Measurements from ENCODE around the gene SBNO1.
"Not testable (repeated sequence)": the region's sequence is repeated elsewhere in the genome, so short reads cannot be mapped to it uniquely, and the experiment has no call there.

SBNO1 gene

DNA sequence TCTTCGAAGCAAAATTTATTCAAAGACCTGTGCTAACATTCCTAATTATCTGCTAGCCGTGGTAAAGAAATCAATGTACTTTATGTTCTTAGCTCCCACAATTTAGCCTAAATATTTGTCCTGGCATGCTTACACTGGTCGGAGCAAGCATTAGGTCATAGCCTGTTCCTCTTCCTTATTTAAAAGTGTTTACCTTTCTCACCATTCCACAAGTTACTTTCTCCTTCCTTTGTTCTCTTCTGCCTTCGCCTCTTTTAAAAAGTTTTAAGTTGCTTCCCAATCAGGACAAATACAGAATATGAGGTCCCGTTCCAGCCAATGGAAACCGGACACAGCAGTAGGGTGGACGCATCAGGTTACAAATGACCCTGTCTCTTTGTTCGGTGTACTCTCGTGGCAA, 104.6 kb downstream of the SBNO1 start:
- H3K27ac ChIP-seq, result peak overlapping the region; percentile 52; the same call in 1 of the 2 replicates
- TF ChIP-seq, protein P1, sequence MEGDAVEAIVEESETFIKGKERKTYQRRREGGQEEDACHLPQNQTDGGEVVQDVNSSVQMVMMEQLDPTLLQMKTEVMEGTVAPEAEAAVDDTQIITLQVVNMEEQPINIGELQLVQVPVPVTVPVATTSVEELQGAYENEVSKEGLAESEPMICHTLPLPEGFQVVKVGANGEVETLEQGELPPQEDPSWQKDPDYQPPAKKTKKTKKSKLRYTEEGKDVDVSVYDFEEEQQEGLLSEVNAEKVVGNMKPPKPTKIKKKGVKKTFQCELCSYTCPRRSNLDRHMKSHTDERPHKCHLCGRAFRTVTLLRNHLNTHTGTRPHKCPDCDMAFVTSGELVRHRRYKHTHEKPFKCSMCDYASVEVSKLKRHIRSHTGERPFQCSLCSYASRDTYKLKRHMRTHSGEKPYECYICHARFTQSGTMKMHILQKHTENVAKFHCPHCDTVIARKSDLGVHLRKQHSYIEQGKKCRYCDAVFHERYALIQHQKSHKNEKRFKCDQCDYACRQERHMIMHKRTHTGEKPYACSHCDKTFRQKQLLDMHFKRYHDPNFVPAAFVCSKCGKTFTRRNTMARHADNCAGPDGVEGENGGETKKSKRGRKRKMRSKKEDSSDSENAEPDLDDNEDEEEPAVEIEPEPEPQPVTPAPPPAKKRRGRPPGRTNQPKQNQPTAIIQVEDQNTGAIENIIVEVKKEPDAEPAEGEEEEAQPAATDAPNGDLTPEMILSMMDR (conservative IDR thresholded peaks at IDR 0.05), result no peak
- no peak for TF ChIP-seq ZFX (IDR thresholded peaks at IDR 0.05)

DNA sequence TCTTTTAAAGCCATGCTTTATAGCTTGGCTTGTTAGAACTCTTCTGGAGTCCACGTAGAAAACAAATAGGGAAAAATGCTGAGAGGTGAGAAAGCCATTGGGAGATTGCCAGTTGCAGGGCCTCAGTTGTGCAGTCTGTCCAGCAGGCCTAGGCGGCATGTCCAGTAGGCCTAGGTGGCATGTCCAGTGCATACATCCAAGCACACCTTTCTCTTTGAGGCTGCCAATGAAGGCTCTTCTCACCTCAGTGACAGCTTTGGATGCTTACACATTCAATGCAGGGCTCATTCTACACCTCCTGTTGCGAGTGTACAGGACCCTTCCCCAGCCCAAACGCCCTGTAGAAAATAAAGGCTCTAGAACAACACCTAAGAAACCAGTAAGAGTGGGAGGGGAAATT, 106.1 kb downstream of the SBNO1 start:
- H3K27ac ChIP-seq, result peak overlapping the region; percentile 77
- TF ChIP-seq, protein P1 (conservative IDR thresholded peaks at IDR 0.05), result no peak
- TF ChIP-seq ZFX (IDR thresholded peaks at IDR 0.05), result no peak

DNA sequence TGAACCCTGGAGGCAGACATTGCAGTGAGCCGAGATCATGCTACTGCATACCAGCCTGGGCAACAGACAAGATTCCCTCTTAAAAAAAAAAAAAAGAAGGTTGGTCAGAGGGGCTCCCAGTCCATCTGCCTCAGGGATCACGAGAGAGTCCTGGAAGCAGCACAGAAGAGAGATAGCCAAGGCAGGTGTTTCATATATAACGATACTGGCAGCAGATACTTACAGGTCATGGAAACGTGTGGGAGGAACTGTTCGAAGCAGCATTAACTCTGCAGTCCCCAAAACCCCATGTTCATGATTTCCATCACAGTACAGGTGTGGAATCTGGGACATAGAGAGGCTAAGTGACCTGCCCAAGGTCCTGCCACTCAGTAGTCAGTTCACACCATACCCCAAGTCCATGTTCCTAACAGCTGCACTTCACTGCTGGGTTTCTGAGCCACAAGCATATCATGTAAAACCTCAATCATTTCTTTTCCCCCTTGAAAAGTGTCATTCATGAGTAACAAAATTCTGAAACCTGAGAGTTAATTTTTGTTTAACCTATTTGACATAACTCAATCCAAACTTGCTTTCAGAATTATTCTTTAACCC, 109.7 kb downstream of the SBNO1 start:
- H3K27ac ChIP-seq, result no peak overlapping the region
- no peak for TF ChIP-seq ZFX (IDR thresholded peaks at IDR 0.05)
- TF ChIP-seq, protein P1 (conservative IDR thresholded peaks at IDR 0.05), result no peak

DNA sequence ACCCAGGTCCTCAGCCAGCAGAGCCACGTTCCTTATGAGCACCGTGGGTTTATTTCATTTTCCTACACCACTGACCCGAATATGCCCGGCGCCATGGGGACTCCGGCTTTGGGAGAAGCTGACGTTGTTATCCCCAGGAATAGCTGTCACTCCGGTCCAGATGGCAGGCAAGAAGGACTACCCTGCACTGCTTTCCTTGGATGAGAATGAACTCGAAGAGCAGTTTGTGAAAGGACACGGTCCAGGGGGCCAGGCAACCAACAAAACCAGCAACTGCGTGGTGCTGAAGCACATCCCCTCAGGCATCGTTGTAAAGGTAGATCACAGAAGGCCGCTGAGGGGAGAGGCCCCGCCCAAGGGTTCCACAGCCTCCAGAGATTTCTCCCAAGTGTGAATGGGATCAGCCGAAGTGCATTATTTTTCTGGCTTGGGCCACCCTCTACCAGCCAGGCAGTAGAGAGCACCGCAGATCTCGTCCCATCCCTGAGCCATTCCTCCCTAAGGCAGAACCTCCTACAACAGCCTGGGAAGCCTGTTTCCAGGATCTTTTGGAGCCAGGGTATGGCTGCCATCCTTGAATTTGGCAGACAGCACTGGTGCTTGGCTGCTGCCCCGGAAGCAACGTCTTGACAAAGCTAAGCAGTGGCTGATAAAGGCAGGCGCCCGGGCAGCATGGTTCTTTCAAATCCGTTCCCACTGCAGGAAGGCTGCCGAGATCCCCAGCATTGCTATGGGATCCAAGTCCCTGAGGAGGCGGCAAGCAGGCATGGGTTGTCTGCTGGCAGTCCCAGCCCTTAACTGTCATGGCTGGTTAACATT, 110.8 kb downstream of the SBNO1 start:
- no peak for TF ChIP-seq ZFX (IDR thresholded peaks at IDR 0.05)
- TF ChIP-seq, protein P1 (conservative IDR thresholded peaks at IDR 0.05), result no peak
- H3K27ac ChIP-seq, result no peak overlapping the region

DNA sequence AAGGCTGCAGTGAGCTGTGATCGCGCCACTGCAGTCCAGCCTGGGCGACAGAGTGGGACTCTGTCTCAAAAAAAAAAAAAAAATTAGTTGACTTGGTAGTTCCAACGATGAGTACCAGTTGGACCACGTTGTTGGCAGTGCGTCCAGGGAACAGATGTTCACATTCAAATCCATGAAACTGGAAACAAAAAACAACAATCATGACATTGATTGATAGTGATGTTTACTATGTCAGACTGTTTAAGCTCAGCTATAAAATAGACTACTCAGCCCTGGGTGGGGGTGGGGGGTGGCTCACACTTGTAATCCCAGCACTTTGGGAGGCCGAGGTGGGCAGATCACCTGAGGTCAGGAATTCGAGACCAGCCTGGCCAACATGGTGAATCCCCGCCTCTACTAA, 112.3 kb downstream of the SBNO1 start:
- peak overlapping the region; percentile 75 for H3K27ac ChIP-seq

DNA sequence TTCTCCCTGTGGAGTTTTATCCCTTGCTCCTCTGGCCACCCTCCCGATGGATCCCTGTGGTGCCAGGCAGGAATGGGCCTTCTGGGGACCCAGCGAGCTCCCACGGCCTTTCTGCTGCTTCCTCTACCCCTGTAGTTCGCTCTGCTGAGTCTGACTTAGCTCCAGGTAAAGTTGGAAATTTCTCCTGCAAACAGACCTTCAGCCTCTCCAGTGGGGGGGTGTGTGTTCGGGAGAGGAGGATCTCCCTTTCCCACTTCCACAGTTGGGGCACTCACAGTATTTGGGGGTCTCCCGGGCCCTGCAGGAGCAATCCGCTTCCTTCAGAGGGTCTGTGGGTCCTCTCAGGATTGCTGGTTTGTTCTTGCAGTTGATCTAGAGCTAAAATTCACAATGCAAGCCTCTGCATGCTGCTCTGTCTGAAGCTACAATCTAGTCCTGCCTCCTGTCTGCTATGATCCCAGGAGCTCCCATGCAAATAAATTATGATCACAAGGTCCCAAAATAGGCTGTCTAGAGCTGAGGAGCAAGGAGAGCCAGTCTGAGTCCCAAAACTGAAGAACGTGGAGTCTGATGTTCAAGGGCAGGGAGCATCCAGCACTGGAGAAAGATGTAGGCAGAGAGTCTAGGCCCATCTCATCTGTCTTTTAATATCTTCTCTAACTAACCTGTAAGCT, 113.1 kb downstream of the SBNO1 start:
- H3K27ac ChIP-seq, result peak overlapping the region; percentile 75
- TF ChIP-seq, protein P1 (conservative IDR thresholded peaks at IDR 0.05), result no peak
- no peak for TF ChIP-seq ZFX (IDR thresholded peaks at IDR 0.05)

DNA sequence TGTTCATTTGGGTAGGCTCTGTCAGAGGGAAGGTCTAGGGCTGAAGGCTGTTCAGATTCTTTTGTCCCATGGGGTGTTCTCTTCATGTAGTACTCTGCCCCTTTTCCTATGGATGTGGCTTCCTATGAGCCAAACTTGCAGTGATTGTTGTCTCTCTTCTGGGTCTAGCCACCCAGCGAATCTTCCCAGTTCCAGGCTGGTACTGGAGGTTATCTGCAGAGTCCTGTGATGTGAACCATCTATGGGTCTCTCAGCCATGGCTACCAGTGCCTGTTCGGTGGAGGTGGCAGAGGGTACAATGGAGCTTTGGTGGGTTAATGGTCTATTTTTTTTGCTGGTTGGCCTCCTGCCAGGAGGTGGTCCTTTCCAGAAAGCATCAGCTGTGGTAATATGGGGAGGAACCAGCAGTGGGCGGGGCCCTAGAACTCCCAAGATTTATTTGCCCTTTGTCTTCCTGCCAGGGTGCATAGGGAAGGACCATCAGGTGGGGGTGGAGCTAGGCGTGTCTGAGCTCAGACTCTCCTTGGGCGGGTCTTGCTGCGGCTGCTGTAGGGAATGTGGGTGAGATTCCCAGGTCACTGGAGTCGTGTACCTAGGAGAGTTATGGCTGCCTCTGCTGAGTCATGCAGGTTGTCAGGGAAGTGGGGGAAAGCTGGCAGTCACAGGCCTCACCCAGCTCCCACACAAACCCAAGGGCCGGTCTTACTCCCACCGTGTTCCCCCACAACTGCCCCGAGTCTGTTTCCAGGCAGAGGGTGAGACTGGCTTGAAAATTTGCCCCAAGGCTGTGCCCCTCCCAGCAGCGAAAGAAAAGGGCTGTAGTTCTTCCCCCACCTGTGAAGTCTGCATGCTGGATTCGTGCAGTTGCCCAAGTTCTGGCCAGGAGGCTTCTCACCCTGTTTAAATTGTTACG, 113.9 kb downstream of the SBNO1 start:
- H3K27ac ChIP-seq, result peak overlapping the region; percentile 75
- no peak for TF ChIP-seq ZFX (IDR thresholded peaks at IDR 0.05)
- TF ChIP-seq, protein P1 (conservative IDR thresholded peaks at IDR 0.05), result no peak

DNA sequence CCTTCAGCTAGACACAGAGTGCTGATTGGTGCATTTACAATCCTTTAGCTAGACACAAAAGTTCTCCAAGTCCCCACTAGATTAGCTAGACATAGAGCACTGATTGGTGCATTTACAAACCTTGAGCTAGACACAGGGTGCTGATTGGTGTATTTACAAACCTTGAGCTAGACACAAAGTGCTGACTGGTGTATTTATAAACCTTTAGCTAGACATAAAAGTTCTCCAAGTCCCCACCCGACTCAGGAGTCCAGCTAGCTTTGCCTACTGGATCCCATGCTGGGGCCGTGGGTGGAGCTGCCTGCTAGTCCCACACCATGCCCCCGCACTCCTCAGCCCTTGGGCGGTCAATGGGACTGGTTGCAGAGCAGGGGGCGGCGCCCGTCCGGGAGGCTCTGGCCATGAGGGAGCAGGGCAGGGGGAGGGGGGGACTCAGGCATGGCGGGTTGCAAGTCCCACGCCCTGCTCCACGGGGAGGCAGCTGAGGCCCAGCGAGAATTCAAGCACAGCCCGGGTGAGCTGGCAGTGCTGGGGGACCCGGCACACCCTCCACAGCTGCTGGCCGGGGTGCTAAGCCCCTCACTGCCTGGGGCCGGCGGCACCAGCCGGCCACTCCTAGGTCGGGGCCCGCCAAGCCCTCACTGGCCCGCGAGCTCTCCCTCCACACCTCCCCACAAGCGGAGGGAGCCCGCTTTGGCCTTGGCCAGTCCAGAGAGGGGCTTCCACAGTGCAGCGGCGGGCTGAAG, 115.5 kb downstream of the SBNO1 start:
- not testable (repeated sequence) for H3K27ac ChIP-seq

DNA sequence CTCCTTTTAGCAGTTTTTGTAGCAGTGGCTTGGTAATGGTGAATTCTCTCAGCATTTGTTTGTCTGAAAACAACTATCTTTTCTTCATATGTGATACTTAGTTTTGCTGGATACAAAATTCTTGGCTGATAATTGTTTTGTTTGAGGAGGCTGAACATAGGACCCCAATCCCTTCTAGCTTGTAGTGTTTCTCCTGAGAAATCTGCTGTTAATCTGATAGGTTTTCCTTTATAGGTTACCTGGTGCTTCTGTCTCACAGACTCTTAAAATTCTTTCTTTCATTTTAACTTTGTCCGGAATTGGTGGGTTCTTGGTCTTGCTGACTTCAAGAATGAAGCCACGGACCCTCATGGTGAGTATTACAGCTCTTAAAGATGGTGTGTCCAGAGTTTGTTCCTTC, 116.5 kb downstream of the SBNO1 start:
- H3K27ac ChIP-seq, result not testable (repeated sequence)

All from C4-2B (cell line).